ENCODE data around the gene LMX1A.

The LMX1A gene

DNA sequence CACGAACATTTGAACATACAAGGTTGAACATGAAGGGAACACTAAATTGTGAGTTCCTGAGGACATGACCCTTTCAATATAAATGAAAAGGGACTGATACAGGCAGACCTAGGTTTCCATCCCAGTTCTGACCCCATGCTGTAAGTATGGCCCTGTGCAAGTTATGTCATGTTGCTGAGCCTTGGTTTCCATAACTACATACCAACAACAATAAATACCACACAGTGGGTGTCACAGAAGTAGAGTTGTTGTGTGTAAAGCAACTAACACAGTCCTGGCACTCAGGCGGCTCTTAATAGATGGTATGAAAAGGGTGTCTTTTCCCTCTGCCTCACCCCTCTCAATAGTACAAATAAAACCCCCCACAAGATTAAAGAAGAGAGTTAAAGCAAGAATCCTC lies 140.8 kb downstream of the LMX1A start:
- H3K4me3 ChIP-seq (ENCODE audit: low read length): no peak overlapping the region
- TF ChIP-seq, protein P1, sequence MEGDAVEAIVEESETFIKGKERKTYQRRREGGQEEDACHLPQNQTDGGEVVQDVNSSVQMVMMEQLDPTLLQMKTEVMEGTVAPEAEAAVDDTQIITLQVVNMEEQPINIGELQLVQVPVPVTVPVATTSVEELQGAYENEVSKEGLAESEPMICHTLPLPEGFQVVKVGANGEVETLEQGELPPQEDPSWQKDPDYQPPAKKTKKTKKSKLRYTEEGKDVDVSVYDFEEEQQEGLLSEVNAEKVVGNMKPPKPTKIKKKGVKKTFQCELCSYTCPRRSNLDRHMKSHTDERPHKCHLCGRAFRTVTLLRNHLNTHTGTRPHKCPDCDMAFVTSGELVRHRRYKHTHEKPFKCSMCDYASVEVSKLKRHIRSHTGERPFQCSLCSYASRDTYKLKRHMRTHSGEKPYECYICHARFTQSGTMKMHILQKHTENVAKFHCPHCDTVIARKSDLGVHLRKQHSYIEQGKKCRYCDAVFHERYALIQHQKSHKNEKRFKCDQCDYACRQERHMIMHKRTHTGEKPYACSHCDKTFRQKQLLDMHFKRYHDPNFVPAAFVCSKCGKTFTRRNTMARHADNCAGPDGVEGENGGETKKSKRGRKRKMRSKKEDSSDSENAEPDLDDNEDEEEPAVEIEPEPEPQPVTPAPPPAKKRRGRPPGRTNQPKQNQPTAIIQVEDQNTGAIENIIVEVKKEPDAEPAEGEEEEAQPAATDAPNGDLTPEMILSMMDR (conservative IDR thresholded peaks at IDR 0.05; ENCODE audit: low read depth, low read length): no peak
- DNase-seq (ENCODE audit: low read depth): no peak

DNA sequence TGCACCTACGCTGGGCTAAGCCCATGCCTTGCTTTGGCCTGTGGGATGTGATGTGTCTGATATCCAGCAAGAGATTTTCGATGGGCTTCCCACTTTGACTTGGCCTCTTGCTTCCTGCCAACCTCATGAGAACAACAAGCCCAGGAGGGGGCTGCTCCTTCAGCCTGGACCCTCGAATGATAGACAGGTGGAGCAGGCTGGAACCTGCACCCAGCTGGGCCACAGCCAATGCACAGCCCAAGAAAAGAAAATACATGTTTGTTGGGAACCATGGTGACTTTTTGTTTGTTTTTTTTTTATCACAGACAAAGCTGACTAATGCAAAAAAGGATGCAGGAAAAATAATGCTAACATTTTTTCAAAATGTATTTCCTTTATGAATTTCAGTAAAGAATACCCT lies 144.3 kb downstream of the LMX1A start:
- TF ChIP-seq, protein P1 (conservative IDR thresholded peaks at IDR 0.05; ENCODE audit: low read depth, low read length): no peak
- DNase-seq (ENCODE audit: low read depth): no peak
- H3K4me3 ChIP-seq (ENCODE audit: low read length): no peak overlapping the region

DNA sequence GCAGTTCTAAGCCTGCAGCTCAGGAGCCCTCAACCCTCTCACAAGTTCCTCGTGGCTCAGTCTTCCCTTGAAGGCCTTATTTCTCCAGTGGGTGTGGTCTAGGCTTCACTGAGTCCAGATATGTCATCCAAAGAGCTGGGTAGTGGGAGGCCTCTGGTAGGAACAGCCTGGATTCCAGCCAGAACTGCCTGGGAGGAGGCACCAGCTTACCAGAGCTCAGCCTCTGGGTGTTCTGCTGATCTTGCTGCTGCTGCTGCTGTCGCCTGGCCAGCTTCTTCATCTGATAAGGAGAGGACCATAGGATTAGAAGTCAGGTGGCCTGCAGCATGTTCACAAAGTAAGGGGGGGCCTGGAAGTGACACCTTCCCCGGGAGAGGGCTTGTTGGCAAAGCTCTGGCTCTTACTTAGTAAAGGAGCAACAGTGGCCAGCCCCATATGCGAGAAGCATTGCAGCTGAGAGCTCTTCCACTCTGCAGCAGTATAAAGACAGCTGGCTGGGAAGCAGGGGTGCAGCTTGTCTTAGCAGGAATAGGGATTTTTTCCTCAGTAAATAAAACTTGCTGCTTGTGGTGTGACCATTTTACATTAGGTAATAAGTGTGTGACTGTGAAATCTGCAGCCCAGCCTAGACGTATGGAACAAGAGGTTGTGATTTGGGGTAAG lies 148.5 kb downstream of the LMX1A start:
- TF ChIP-seq, protein P1 (conservative IDR thresholded peaks at IDR 0.05; ENCODE audit: low read depth, low read length): no peak
- DNase-seq (ENCODE audit: low read depth): no peak
- no peak overlapping the region for H3K4me3 ChIP-seq (ENCODE audit: low read length)

DNA sequence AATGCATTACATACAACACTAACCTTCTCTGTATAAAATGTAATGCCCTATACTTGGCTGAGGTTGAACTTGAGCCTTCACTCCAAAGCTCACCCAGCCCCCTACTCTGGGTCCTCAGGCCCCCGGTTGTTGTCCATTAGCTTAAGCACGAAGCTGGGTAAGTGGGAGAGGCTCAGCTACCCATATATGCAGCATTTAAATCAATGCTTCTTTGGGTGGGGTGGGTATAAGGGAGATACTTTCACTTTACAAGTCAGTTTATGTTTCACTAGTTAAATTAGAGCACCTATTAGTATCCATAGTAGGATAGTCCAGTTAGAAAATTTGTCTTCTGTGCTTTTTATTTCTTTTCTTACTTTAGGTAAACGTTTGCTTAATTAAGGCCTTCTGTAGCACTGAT lies 151.4 kb downstream of the LMX1A start:
- no peak for DNase-seq (ENCODE audit: low read depth)
- TF ChIP-seq, protein P1 (conservative IDR thresholded peaks at IDR 0.05; ENCODE audit: low read depth, low read length): no peak
- no peak overlapping the region for H3K4me3 ChIP-seq (ENCODE audit: low read length)

DNA sequence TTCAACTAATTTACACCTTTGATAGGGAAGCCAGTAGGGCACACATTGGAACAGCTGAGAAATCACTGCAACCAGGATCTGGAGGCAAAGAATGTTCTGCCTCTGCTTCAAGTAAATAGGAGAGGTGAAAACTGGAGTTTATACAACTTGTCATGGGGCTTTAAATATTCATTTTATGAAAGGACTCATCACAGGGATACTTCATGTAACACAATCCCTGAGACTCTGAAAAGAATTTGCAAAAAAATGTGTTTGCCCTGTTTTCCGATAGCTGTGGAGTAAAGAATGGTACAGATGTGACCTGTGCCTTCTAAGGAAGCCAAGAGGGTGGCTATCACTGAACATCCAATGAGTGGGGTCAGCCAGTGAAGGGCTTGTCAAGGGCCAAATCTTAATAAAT lies 152.0 kb downstream of the LMX1A start:
- DNase-seq (ENCODE audit: low read depth): no peak
- TF ChIP-seq, protein P1 (conservative IDR thresholded peaks at IDR 0.05; ENCODE audit: low read depth, low read length): no peak
- H3K4me3 ChIP-seq (ENCODE audit: low read length): no peak overlapping the region

DNA sequence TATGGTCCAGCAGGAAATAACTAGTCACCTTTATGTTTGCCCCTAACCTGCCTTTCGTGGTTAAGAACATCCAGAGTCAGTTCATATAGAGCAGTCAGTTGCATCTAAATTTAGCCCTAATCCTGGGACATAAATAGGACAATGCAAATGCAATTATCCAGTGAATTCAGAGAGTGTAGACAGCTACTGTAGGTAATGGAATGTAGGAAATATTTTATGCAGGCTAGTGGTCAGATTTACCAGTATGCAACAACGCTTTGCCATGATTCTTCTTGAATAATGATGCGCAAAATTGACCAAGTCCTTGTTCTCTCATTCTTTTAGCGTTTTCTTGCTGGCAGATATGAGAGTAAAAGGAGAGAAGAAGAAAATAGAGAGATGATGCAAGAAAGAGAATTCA lies 165.4 kb downstream of the LMX1A start:
- TF ChIP-seq, protein P1 (conservative IDR thresholded peaks at IDR 0.05; ENCODE audit: low read depth, low read length): no peak
- DNase-seq (ENCODE audit: low read depth): no peak

DNA sequence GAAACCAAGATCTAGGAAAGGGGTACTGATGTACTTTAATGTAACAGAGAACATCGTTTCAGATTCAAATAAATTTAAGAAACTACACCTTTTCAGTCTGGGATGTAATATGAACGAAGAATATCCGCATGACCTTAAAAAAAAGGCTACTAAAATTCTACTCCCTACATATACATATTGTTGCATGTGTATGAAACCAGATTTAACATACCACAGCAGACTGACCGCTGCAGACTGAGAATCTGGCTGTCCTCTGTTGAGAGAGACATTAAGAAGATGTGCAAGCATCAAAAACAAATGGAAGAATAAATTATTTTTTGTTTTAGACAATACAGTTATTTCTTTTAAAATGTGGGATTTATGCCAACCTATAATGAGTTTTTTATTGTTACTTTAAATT lies 166.6 kb downstream of the LMX1A start:
- TF ChIP-seq, protein P1 (conservative IDR thresholded peaks at IDR 0.05; ENCODE audit: low read depth, low read length): no peak

More for the DNA sequence above, 165.4 kb downstream of the LMX1A start:
- no peak overlapping the region for H3K4me3 ChIP-seq (ENCODE audit: low read length)

More for the DNA sequence above, 166.6 kb downstream of the LMX1A start:
- no peak for DNase-seq (ENCODE audit: low read depth)
- no peak overlapping the region for H3K4me3 ChIP-seq (ENCODE audit: low read length)
